ENCODE data around the gene MAS1L. TPM values are rescaled to one million over a fixed set of nuclear protein-coding genes. Genes with fewer than 3 reads are reported as not detected.

Gene MAS1L
- polyA plus RNA-seq, 3 donors = not detected

DNA sequence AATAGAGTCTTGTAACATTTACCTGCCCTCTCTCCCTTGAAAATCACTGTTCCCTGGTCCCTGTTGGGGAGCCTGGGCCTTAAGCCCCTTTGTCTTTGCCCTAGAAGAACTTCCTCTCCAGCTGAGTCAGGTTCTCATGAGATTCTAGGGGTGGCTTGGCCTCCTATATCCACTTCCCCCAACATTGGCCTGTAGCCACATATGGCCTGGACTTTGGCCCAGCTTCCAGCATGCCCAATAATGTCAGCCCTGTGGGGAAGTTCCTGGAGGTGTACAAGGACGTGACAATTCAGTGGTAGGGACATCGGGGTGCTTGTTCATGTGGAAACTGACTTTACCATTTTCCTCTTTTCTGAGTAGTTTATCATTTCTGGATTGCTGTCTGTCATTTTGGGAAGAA is 17.2 kb upstream of the MAS1L start:
- Histone ChIP-seq H3K27me3 (ENCODE audit: control insufficient read depth in 2 of 2, insufficient read depth in 2 of 2, low read length in 2 of 2) (no peaks in the 10 kb centered on the region), H3K4me3 (replicated peaks in 1 of 3; ENCODE audit: low read depth in 2 of 3, low read length in 3 of 3) (no peak overlapping the region), H3K9me3 (replicated peaks in 1 of 2; ENCODE audit: control insufficient read depth in 1 of 2, insufficient read depth in 1 of 2, low read length in 2 of 2) (no peaks in the 10 kb centered on the region), H2AFZ (ENCODE audit: insufficient read depth, low read depth, low read length, poor library complexity, severe bottlenecking) (no peak overlapping the region), H3K4me1 (ENCODE audit: control insufficient read depth in 1 of 2, insufficient read depth in 2 of 2, low read length in 2 of 2) (no peaks in the 10 kb centered on the region), H3K4me2 (replicated peaks; ENCODE audit: extremely low read depth, low read length, poor library complexity, severe bottlenecking) (no peak overlapping the region), H3K9ac (ENCODE audit: insufficient read depth, low read length, poor library complexity, severe bottlenecking) (no peak overlapping the region), H4K20me1 (ENCODE audit: insufficient read depth, low read length) (no peaks in the 10 kb centered on the region), H3K27ac (ENCODE audit: low read depth in 1 of 2, low read length in 2 of 2) (no peak overlapping the region), H3K36me3 (replicated peaks in 1 of 2; ENCODE audit: control insufficient read depth in 1 of 2, insufficient read depth in 2 of 2, low read length in 2 of 2) (no peaks in the 10 kb centered on the region), H3K79me2 (ENCODE audit: insufficient read depth, low read length) (no peaks in the 10 kb centered on the region)
- Mint-ChIP-seq H3K36me3 (no peaks in the 10 kb centered on the region), H3K27me3 (ENCODE audit: low read depth in 3 of 3) (peaks cover 0 to 10% (median 1%) of the 10 kb centered on the region in 3 donors), H3K4me1 (no peaks in the 10 kb centered on the region), H3K4me3 (no peak overlapping the region), H3K9me3 (peaks cover 0 to 1% (median 0%) of the 10 kb centered on the region in 7 donors), H3K27ac (no peak overlapping the region)
- WGBS (ENCODE audit: insufficient coverage) = no CpG with 5 or more reads among the region's 2 CpGs
- TF ChIP-seq, protein P1, sequence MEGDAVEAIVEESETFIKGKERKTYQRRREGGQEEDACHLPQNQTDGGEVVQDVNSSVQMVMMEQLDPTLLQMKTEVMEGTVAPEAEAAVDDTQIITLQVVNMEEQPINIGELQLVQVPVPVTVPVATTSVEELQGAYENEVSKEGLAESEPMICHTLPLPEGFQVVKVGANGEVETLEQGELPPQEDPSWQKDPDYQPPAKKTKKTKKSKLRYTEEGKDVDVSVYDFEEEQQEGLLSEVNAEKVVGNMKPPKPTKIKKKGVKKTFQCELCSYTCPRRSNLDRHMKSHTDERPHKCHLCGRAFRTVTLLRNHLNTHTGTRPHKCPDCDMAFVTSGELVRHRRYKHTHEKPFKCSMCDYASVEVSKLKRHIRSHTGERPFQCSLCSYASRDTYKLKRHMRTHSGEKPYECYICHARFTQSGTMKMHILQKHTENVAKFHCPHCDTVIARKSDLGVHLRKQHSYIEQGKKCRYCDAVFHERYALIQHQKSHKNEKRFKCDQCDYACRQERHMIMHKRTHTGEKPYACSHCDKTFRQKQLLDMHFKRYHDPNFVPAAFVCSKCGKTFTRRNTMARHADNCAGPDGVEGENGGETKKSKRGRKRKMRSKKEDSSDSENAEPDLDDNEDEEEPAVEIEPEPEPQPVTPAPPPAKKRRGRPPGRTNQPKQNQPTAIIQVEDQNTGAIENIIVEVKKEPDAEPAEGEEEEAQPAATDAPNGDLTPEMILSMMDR (IDR thresholded peaks at IDR 0.05) = no peak
- DNase-seq = no peak
- intact Hi-C loops (cut with micrococcal nuclease) = no loop called here

DNA sequence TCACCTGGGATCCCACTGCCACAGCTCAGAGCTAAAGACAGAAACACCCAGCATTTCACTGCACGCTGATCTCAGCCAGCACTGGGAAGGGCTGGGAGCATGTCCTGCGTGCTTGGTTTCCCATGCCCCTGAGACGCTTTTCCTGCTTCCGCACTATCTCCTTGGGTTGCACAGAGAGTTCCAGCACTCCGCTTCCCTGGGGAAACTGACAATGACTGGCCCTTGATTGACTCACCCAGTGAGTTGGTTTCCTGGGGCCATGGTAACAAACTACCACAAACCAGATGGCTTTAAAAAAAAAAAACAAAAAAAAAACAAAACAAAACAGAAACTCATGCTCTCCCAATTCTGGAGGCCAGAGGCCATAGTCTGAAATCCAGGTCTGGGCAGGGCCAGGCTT is 14.8 kb upstream of the MAS1L start:
- Histone ChIP-seq H2AFZ (ENCODE audit: insufficient read depth, low read depth, low read length, poor library complexity, severe bottlenecking) (no peak overlapping the region), H3K9me3 (replicated peaks in 1 of 2; ENCODE audit: control insufficient read depth in 1 of 2, insufficient read depth in 1 of 2, low read length in 2 of 2) (no peaks in the 10 kb centered on the region), H3K9ac (ENCODE audit: insufficient read depth, low read length, poor library complexity, severe bottlenecking) (no peak overlapping the region), H3K79me2 (ENCODE audit: insufficient read depth, low read length) (no peaks in the 10 kb centered on the region), H3K4me2 (replicated peaks; ENCODE audit: extremely low read depth, low read length, poor library complexity, severe bottlenecking) (no peak overlapping the region), H3K4me3 (replicated peaks in 1 of 3; ENCODE audit: low read depth in 2 of 3, low read length in 3 of 3) (no peak overlapping the region), H3K27me3 (ENCODE audit: control insufficient read depth in 2 of 2, insufficient read depth in 2 of 2, low read length in 2 of 2) (no peaks in the 10 kb centered on the region), H3K36me3 (replicated peaks in 1 of 2; ENCODE audit: control insufficient read depth in 1 of 2, insufficient read depth in 2 of 2, low read length in 2 of 2) (no peaks in the 10 kb centered on the region), H3K27ac (ENCODE audit: low read depth in 1 of 2, low read length in 2 of 2) (no peak overlapping the region), H3K4me1 (ENCODE audit: control insufficient read depth in 1 of 2, insufficient read depth in 2 of 2, low read length in 2 of 2) (no peaks in the 10 kb centered on the region), H4K20me1 (ENCODE audit: insufficient read depth, low read length) (no peaks in the 10 kb centered on the region)
- intact Hi-C loops (cut with micrococcal nuclease) = no loop called here
- no peak overlapping the region for H3K4me3 Mint-ChIP-seq
- H3K27me3 Mint-ChIP-seq (ENCODE audit: low read depth in 3 of 3) = peaks cover 0 to 9% (median 7%) of the 10 kb centered on the region in 3 donors
- no peaks in the 10 kb centered on the region for H3K36me3 Mint-ChIP-seq
- TF ChIP-seq, protein P1 (IDR thresholded peaks at IDR 0.05) = no peak
- H3K27ac Mint-ChIP-seq = no peak overlapping the region
- H3K9me3 Mint-ChIP-seq = peaks cover 0 to 1% (median 0%) of the 10 kb centered on the region in 7 donors
- DNase-seq = no peak
- H3K4me1 Mint-ChIP-seq = no peaks in the 10 kb centered on the region
- 93% methylated on average over 5 of the region's 5 CpGs for WGBS (ENCODE audit: insufficient coverage)
